ENCODE results near the gene PCDH15.

DNA sequence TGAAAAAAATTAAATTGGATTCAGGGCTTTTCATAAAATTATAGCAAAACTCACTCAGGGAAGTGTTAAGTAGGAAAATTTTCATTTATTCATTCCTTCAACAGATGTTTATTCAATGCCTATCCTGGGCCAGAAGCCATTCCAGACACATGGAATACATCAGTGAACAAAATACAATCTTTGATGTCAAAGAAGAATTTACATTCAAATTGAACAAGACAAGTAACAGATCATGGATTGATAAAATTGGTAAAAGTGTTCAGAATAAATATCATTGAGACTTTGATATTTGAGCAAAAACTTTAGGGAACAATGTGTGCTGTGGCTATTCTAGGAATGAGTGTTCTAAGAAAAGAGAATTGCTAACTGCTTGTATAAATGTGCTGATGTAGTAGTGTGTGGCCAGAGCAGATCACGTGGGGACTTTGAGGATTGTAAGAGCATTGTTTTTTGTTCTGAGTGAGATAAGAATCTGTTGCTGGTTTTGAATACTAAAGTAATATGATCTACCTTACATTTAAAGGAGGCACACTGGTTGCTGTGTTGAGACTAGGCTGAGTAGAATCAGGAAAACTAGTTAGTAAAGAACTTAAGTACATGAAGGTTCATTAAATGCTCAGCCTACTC is 957.2 kb downstream of the PCDH15 start:
- TF ChIP-seq, protein P1, sequence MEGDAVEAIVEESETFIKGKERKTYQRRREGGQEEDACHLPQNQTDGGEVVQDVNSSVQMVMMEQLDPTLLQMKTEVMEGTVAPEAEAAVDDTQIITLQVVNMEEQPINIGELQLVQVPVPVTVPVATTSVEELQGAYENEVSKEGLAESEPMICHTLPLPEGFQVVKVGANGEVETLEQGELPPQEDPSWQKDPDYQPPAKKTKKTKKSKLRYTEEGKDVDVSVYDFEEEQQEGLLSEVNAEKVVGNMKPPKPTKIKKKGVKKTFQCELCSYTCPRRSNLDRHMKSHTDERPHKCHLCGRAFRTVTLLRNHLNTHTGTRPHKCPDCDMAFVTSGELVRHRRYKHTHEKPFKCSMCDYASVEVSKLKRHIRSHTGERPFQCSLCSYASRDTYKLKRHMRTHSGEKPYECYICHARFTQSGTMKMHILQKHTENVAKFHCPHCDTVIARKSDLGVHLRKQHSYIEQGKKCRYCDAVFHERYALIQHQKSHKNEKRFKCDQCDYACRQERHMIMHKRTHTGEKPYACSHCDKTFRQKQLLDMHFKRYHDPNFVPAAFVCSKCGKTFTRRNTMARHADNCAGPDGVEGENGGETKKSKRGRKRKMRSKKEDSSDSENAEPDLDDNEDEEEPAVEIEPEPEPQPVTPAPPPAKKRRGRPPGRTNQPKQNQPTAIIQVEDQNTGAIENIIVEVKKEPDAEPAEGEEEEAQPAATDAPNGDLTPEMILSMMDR (IDR thresholded peaks at IDR 0.05) = no peak
- no peak for TF ChIP-seq POLR2AphosphoS5 (IDR thresholded peaks at IDR 0.05; ENCODE audit: insufficient read depth in 1 of 2, low read depth in 1 of 2)
